Stimulated activated CD8-positive, alpha-beta memory T cell treated with anti-CD3 and anti-CD28 coated beads, Interleukin-12 subunit alpha, Interleukin-12 subunit beta, amount 100 ng/mL, for 4 hours (primary cell): ENCODE data around the gene PAX1.

ENCODE experiments used
- DNase-seq: peaks from one replicate; pipeline ENCODE4 v3.0.0-alpha.2; 2020; ENCODE audit warnings: low read depth

The PAX1 gene

GRCh38 chr20:21705575-21706260 lies at the start of gene PAX1:
PAX1 (plus strand) TSS chr20:21705664; CDS start chr20:21705713, 49 bp downstream.
- DNase-seq, result no peak

DNA sequence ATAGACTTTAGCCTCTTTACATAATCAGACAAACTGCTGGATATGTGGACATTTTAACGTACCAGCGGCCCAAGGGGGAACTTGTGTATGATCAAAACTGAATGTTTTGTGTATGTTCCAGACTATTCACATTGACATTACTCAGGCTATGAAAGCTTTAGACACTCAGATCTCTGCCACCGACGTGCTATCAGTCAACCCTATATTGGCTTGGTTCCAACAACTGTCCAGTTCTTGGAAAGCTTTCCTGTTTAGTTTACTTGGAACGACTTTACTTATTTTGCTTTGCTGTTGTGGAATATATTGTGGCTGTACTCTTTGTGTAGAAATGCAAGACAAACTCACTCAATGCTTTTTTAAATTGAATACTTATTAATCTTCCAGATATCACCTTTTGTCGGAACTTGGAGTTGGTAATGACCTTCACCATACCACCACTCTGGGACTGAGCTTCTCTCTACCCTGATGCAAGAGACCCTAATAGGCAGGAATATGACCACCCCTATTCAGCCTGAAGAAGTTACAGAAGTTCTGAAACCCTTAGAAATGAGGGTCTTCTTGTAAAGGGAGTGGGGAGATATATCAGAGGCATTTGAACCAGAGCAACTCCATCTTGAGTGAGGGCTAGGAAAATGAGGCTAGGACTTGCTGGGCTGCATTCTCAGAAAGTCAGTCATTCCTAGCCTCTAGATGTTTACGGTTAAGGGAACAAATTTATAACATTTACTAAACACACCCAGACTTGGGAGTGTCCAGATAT lies 49.0 kb upstream of the PAX1 start:
- no peak for DNase-seq

DNA sequence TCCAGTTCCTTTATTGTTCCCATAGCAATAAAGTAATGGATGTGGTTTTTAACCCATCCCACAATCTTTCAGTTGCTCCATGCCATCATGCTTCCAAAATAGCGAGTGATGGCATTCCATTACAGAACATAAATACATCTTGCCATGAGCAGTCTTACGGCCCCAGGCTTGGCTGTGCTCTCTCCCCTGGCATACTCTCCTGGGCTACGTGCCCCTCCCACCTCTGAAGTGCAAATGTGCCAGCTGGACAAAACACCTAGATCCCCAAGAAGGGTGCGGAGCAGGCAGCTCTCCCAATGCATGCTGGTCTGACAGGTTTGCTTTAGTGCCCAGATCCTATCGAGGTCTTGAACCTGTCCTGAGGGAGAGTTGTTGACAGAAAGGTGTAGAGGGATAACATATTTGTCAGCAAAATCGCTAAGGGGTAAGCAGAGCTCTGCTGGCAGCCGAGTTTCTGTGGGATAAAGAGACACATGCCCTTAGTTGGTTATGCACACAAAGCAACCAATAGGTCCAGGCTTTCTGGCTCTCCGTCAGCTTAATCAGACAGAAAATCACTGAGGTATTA lies 43.9 kb upstream of the PAX1 start:
- DNase-seq, result no peak

GRCh38 chr20:21663465-21663864 lies 42.0 kb upstream of the PAX1 start:
- no peak for DNase-seq

- DNase-seq, result no peak
Measured at GRCh38 chr20:21665687-21666446, 39.6 kb upstream of the PAX1 start.

DNA sequence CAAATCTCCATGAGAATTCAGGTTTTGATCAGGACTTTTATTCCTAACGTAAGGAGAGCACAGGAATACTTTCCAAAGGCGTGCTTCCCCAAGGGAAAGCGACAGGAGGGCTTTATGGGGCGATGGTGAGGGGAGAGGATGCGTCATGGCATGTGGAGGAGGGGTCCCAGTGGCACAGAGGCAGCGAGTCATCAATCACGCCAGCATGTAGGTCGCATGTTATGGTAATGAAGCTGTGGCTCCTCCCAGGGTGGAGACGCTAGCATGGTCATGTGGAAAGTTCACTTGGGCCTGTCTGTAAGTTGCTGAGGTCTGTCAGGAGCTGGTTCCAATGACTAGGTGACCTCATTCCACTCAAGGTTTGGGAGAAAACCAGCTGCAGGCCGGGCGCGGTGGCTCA lies 35.3 kb upstream of the PAX1 start:
- no peak for DNase-seq

DNA sequence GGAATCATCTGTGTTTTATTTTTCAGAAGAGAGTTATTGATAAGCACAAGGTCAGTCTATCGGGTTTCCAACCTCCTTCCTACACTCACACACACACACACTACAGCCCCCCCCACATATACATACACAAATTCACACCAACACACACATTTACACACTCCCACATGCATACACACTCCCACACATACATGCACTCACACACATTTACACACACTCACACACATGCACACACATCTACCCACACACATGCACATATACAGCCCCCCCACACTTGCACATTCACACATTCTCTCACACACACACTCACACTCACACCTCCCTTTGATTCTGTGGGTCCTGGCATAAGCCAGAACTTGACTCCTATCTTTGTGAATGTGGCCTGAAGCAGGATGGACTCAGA lies 34.5 kb upstream of the PAX1 start:
- DNase-seq, result no peak

DNA sequence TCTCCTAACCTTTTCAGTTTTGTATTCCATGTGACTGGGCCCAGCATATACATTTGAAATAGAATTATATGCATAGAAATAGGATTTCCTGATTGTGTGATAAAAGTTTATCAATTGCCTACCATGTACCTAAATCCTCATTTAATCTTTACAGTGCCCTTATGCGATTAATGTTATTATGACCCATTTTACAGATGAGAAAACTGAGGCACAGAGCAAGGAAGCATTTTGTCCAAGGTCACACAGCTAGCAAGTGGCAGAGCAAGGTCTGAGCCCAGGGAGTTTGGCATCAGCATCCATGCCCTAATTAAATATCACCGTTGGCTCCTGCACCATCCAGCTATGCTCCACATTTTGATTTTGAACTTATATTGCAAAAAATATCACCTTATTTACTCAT lies 28.2 kb upstream of the PAX1 start:
- no peak for DNase-seq

DNA sequence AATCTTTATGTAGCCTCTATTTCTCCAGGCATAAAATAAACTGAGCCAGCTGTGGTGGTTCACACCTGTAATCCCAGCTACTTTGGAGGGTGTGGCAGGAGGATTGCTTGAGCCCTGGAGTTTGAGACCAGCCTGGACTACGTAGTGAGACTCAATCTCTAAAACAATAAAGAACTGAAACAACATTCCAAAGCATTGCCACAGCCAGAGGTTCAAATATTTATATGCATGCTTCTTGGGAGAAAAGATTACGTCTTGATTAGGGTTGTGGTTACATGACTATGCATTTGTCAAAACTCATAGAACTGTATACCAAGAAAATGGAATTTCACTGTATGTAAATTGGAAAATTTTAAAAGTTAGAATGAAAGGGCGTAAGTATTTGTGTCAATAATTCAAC lies 27.7 kb upstream of the PAX1 start:
- no peak for DNase-seq

DNA sequence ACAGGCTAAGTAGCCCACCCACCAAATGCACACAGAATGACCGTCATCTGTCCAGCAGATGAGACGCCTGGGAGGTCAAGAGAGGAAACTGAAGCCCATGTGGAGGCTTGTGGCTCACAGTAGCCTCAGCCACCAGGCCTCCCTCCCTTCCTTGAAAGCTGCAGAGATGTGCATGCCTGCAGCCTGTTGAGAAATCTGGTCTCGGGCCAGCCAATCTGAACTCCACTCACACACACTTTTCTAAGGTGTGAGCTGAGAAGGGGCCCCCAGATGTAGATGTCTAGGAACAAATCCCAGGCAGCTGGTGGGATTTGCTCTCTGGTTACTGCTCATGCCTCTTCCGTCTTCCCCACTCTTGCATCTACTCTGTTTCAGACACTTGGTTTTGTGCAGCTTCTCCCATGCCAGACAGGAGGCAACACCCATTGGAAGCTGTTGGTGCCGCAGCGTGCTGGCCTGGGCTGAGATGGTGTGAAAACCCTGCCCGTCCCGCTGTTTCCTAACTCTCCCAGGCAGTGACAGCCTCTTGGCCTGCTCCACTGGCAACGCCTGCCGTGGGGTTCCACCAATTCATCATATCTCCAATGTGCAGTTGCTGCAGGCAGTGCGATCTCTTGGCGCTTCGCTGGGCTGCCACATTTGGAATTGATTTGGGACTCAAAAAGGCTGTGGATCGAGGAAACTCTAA lies 24.1 kb upstream of the PAX1 start:
- no peak for DNase-seq

DNA sequence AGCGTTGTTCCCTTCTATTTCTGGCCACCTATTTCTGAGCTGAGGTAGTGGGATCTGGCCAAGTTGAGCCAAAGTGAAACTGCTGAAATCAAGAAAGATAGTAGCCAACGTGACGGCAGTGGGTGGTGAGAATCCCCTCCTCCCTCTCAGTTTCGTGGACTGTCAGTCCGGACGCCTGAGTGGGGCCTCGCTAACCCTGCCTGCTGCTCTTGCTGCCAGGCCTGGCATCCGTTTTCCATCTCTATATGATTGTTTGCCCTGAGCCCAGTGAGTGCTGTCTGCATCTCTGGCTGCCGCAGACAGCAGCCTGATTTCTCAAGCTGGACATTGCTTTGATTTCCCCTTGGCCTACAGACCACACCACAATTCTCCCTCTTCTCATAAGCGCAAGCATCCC lies 23.5 kb upstream of the PAX1 start:
- no peak for DNase-seq

DNA sequence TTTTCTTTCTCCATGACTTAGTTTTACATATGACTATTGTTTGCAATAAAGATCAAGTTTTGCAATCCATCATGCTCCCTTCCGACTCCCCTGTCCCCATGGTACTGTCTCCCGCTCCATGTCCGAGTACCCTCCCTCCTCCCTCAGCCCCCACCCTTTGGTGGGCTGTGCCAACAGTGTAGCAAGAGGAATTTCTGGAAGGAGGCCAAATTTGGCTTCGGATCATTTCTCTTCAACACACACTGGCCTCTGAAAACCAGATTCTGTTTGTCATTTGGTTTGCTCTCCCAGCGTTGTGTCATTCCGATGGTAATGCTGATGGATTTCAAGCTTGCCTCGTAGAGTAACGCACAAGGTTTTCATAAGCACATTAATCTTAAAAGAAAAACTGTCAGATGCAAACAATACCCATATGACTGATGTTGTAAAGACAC lies 22.9 kb upstream of the PAX1 start:
- no peak for DNase-seq

DNA sequence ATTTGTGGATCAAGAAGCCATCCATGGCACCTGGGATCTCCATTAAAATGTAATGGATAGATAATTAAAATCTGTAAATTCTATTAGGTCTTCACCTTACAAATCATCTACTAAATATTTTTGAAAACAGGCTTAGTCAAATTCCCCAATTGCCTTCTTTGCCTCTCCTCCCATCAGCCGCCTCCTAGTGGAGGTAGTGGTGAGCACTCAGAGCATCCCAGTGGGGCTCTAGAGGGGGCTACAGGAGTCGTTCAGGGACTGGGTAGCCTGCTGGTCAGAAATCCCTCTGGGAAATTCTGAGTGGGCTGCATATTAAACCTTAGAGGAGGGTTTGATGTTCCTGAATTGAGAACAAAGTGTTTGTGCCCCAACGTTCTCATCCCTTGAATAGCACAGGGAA lies 20.8 kb upstream of the PAX1 start:
- no peak for DNase-seq

DNA sequence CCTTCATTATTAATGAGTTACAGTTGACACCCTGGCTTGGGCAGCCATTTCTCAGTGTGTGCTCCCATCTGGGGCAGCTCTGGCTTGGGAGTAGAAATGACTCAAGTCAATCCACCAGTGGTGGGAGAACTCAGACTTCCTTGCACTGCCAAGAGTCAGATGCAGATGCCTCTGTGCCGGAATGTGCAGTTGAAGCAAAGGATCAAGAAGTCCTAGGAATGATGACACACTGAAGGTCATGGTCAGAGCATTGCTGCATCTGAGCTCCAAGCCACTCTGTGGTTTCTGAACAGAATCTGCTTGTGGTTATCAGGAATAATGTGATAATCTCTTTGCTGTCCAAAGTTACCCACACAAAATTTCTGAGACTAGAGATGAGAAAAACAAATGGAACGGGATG lies 19.5 kb upstream of the PAX1 start:
- no peak for DNase-seq

DNA sequence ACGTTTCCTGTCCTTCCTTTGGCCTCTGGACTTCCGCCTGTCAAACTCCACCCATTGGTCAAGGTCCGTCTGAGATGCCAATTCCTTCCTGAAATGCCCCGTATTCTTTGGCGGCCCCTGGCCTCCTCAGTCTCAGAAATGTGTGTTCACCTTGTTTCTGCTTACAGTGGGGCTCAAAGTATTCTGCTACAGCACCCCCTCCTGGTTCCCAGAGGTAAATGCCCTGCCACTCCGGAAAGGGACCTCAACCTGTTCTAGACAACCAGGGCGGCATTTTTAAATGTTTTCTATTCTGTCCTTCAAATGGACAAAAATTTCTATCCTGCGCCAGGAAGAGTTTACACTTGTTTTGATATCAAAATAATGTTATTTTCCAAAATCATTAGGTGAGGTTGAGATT lies 12.1 kb upstream of the PAX1 start:
- DNase-seq, result no peak

- DNase-seq, result no peak
Measured at GRCh38 chr20:21698494-21699215, 6.8 kb upstream of the PAX1 start.

- no peak for DNase-seq
Measured at GRCh38 chr20:21699216-21699508, 6.3 kb upstream of the PAX1 start.

- no peak for DNase-seq
Measured at GRCh38 chr20:21701171-21701876, 4.1 kb upstream of the PAX1 start.

- DNase-seq, result no peak
Measured at GRCh38 chr20:21702016-21702415, 3.4 kb upstream of the PAX1 start.

GRCh38 chr20:21702553-21703470 lies 2.7 kb upstream of the PAX1 start:
- DNase-seq, result no peak
